Hematopoietic multipotent progenitor cell treated with erythropoietin and hydrocortisone succinate and interleukin-3 and kit ligand, for 8 days (in vitro differentiated cells): ENCODE results near the gene CACNA1B.

Experiments used
- DNase-seq: peaks from one replicate; pipeline ENCODE4 v3.0.0-alpha.2; 2015

The CACNA1B gene

GRCh38 chr9:138020120-138020794 lies 142.7 kb downstream of the CACNA1B start:
- DNase-seq: no peak

GRCh38 chr9:138020795-138021182 lies 143.2 kb downstream of the CACNA1B start:
- DNase-seq: no peak

GRCh38 chr9:138021251-138022056 lies 143.9 kb downstream of the CACNA1B start:
- no peak for DNase-seq

DNA sequence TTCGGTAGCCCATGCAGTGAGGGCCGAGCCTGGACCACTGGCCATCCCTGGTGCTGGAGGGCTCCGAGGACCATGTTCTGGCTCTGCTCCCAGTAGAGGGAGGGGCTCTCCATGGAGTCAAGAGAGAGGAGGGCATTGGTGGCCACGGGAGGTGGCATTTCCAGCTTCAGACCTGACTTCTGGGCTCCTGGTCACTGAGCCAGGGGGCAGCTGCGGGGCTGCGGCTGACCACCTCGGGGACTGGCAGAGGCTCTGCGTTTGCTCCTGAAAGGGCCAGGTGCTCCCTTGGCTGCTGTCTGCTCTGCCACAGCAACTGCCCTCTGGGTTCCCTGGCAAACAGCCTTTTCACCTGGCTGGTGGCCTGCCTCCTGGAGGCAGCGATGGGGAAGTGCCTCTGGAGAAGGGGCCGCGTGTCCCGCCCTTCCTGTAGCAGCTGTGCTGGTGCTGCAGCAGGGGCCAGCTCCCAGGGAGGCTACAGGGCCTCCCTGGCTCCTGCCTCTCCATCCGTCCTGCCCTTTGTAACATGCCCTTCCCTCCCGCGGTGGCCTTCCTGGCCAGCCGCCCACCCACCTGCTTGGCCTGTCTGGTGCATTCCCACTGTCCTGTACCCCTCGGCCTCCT lies 144.6 kb downstream of the CACNA1B start:
- DNase-seq: peak; percentile 32

GRCh38 chr9:138022756-138023393 lies 145.3 kb downstream of the CACNA1B start:
- DNase-seq: no peak

DNA sequence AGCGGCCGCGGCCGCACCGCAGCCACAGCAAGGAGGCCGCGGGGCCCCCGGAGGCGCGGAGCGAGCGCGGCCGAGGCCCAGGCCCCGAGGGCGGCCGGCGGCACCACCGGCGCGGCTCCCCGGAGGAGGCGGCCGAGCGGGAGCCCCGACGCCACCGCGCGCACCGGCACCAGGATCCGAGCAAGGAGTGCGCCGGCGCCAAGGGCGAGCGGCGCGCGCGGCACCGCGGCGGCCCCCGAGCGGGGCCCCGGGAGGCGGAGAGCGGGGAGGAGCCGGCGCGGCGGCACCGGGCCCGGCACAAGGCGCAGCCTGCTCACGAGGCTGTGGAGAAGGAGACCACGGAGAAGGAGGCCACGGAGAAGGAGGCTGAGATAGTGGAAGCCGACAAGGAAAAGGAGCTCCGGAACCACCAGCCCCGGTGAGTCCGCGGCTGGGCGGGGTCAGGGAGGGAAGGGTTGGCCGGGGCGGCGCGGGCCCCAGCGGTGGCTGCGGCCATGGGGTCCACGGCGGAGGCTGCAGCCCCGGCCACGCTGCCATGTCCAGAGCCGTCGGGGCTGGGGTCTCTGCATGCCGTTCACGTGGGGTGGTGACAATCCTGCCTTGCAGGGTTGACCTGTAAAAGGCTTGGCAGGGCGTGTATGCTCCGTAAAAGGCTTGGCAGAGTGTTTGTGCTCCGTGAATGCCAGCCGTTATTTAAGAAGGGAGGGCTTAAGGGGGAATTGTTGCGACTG lies 146.0 kb downstream of the CACNA1B start:
- DNase-seq: no peak

DNA sequence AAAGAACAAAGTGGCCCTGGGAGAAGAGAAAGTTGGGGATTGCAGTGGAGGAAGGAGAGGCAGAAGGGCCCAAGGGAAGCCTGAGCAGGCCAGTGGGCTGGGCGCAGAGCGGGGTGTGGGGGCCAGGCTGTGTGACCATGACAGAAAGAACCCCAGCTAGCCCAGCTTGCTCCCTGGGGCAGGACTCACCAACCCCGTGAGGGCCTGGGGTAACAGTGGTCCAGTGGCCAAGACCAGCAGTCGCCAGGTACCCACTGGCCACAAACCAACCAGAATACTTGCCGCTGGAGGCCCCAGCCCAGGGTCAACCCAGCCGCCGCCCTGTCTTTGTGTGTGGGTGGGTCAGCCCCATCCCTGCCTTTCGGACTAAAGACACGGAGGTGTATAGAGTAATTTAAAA lies 146.5 kb downstream of the CACNA1B start:
- DNase-seq: no peak

- DNase-seq: no peak
These were observed 147.3 kb downstream of the CACNA1B start for GRCh38 chr9:138024831-138025291.

DNA sequence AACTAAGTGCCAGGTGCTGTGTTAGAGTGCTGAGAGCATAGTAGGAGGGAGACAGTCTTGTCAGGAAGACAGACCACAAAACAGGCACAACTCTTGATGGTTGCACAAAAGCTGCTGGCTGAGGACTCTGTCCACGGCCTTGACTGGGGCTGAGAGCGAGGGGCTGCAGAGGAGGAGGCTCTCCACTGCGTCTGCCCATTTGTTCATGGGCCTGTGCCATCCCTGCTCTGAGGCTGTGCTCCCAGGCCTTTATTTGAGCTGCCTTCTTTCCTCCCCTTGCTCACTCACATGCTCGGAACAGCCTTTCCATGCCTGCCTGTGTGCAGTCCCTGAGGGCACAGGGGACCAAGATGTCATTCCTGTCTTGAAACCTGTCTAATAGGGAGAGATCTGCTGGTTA lies 147.8 kb downstream of the CACNA1B start:
- DNase-seq: no peak

DNA sequence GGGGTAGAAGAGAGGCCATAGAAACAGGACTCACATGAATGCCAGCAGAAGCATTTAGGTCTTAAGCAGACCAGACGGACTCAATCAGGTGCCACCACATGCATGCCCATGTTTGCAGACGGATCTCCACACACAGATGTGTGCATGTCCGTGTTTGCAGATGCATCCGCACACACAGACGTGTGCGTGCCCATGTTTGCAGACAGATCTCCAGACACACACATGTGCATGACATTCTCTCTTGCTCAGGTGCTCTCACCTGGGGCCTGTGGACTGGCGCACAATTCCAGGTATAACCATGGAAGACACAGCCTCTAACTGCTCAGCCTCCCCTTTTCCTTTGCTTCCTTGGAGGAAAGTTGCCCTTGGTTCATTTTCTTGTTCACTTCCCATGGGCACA lies 148.3 kb downstream of the CACNA1B start:
- no peak for DNase-seq

DNA sequence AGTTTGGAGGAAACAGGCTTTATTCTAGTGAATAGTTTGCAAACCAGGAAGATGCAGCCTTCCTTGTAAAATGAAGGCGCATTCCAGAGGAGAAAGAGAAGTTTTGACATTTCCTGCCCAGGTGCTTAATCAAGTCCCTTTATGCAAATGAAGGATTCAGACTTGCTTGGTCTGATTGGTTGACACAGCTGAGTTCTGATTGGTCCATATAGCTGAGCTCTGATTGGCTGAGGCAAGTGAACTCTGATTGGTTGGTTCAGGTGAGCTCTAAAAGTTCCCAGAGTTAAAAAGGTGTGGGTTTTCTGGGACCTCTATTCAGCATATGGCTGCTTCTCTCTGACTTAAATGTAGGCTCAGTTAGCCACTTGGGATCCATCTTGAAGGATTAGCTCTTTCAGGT lies 151.0 kb downstream of the CACNA1B start:
- no peak for DNase-seq

GRCh38 chr9:138031186-138031585 lies 153.6 kb downstream of the CACNA1B start:
- DNase-seq: no peak

- no peak for DNase-seq
These were observed 156.4 kb downstream of the CACNA1B start for GRCh38 chr9:138033950-138034349.

GRCh38 chr9:138037140-138037539 lies 159.6 kb downstream of the CACNA1B start:
- DNase-seq: no peak

DNA sequence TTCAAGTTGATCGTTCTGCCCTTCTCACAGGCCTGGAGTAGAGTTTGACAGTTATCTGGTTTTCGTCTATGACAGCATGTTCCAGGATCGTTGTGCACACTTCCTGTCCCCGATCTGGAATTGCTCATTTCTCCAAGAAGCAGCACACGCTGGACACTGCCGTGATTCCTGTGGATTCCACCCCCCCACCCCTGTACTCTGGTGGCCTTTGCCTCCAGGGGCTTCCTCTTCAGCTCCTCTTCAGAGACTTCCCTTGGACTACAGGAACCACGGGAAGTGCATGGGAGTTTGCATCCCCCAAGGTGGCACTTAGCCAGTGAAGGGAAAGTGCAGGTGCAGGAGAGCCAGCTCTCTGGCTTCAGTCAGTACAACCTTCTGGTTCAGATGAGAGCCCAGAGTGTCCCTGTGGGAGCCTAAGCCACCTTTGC lies 160.7 kb downstream of the CACNA1B start:
- DNase-seq: no peak

- no peak for DNase-seq
These were observed 163.2 kb downstream of the CACNA1B start for GRCh38 chr9:138040446-138041430.

GRCh38 chr9:138042146-138042545 lies 164.6 kb downstream of the CACNA1B start:
- no peak for DNase-seq

DNA sequence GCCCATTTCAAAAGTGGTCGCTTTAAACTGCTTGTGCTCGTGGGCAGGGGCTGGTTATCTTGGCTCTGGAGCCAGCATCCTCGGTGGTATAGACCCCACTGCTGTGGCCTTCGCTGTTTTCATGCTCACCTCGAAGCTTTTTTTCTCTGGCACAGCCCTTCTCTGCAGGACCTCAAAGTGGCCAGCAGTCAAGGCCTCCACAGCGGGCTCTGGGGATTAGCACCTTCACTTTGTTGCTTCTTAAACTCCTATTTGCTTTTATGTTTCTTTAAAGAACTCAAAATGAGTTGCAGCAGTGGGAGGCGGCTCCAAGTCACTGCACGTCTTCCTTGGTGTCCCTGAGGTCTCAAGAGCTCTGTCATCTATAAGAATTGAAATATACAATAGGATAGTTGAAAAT lies 165.1 kb downstream of the CACNA1B start:
- no peak for DNase-seq

DNA sequence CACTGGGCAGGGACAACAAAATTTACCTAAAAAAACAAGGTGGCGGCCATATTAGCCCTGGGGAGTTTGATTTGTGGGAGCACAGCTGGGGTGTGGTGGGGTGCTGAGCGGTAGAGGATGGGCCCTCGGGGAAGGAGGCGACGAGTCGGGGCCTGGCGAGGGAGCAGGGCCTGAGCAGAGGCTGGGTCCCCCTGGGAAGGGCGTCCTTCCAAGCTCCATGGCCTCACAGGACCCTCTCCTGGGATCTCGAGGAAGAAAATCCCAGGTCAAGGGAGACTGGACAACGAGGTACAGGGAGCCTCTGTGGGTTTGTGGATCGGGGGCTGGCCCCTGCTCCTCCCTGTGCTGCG lies 165.5 kb downstream of the CACNA1B start:
- no peak for DNase-seq

DNA sequence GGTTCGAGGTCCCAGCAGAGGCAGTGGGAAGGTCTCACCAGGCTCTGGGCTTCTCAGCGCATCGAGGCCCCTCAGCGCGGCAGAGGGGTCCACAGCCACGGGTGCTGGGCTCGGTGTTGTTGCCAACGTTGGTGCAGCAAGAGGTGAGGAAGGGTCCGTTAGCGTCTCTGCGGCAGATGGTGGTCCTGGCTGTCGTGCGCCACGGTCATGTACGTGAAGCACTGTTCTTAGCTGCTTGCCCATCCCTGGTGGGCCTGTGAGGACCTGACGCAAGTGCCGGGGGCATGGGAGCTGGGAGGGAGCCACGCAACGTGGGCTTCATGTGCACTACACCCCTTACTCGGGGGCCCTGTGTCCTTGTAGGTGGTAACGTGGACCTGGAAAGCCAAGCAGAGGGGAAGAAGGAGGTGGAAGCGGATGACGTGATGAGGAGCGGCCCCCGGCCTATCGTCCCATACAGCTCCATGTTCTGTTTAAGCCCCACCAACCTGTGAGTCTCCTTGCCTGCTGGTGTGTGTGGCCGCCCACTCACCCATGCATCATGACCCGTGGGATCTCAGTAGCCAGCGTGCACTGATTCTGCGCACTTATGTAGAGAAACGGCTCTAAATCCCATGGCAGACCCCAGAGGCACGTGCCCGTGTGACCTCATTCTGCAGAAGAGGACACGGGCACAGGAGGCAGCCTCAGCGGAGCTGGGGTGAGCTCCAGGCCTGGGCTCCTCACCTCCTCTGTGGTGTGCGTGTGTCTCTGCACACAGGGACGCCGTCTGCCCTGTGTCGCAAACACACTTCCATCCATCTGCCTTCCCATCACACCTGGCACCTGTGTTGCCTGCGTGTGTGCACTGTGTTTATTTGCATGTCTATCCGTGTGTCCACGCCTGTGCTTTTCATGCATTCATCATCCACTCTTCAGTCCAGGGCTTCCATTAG lies 166.1 kb downstream of the CACNA1B start:
- DNase-seq: no peak
